RWPE2 (cell line): Measurements from ENCODE around the gene NRG3.

Experiments used
- ATAC-seq: fragments of 200-7000 bp; cut with Tn5 transposase; 3 replicates; pipeline ENCODE4 v1.9.1; 2021; ENCODE audit warnings: low read depth
- DNase-seq: peaks from one replicate; pipeline ENCODE4 v3.0.0-alpha.2; 2020; ENCODE audit warnings: low spot score
- H3K27ac ChIP-seq: fragments of 450-650 bp; 2 replicates; pipeline ENCODE4 v1.5.1; 2017; ENCODE audit warnings: mild to moderate bottlenecking; ENCODE audit not compliant: poor library complexity, severe bottlenecking
- H3K27me3 ChIP-seq: fragments of 250-450 bp; sonication (Bioruptor Pico); 2 replicates; pipeline ENCODE4 v1.5.1; 2021; ENCODE audit warnings: mild to moderate bottlenecking, moderate library complexity; ENCODE audit not compliant: insufficient read depth, poor library complexity, severe bottlenecking
- H3K36me3 ChIP-seq: fragments of 250-450 bp; sonication (Bioruptor Pico); 2 replicates; pipeline ENCODE4 v1.5.1; 2020; ENCODE audit warnings: low read depth, mild to moderate bottlenecking, moderate library complexity
- H3K4me1 ChIP-seq: fragments of 250-450 bp; sonication (Bioruptor Pico); 2 replicates; pipeline ENCODE4 v1.5.1; 2021; ENCODE audit warnings: mild to moderate bottlenecking, moderate library complexity; ENCODE audit not compliant: insufficient read depth, poor library complexity, severe bottlenecking
- H3K4me3 ChIP-seq: fragments of 250-450 bp; sonication (Bioruptor Pico); 2 replicates; pipeline ENCODE4 v1.5.1; 2021; ENCODE audit warnings: mild to moderate bottlenecking, moderate library complexity; ENCODE audit not compliant: severe bottlenecking
- H3K9me3 ChIP-seq: fragments of 250-450 bp; sonication (Bioruptor Pico); 2 replicates; pipeline ENCODE4 v1.5.1; 2021; ENCODE audit warnings: mild to moderate bottlenecking, moderate library complexity; ENCODE audit not compliant: severe bottlenecking
- TF ChIP-seq, protein P1 (sequence below): fragments of 450-650 bp; IDR thresholded peaks from one replicate; pipeline ENCODE4 v1.5.1; 2017; ENCODE audit warnings: mild to moderate bottlenecking, moderate library complexity; ENCODE audit not compliant: poor library complexity, severe bottlenecking

NRG3 gene

GRCh38 chr10:82308641-82309040 lies 433.6 kb downstream of the NRG3 start:
- H3K9me3 ChIP-seq = no peaks in the 10 kb centered on the region
- no peaks in the 10 kb centered on the region for H3K27me3 ChIP-seq
- H3K4me3 ChIP-seq = no peak overlapping the region
- TF ChIP-seq, protein P1, sequence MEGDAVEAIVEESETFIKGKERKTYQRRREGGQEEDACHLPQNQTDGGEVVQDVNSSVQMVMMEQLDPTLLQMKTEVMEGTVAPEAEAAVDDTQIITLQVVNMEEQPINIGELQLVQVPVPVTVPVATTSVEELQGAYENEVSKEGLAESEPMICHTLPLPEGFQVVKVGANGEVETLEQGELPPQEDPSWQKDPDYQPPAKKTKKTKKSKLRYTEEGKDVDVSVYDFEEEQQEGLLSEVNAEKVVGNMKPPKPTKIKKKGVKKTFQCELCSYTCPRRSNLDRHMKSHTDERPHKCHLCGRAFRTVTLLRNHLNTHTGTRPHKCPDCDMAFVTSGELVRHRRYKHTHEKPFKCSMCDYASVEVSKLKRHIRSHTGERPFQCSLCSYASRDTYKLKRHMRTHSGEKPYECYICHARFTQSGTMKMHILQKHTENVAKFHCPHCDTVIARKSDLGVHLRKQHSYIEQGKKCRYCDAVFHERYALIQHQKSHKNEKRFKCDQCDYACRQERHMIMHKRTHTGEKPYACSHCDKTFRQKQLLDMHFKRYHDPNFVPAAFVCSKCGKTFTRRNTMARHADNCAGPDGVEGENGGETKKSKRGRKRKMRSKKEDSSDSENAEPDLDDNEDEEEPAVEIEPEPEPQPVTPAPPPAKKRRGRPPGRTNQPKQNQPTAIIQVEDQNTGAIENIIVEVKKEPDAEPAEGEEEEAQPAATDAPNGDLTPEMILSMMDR = no peak
- DNase-seq (no peak), ATAC-seq (no peak)
- no peak overlapping the region for H3K27ac ChIP-seq
- H3K36me3 ChIP-seq = no peaks in the 10 kb centered on the region
- H3K4me1 ChIP-seq = no peaks in the 10 kb centered on the region

GRCh38 chr10:82310839-82311238 lies 435.8 kb downstream of the NRG3 start:
- DNase-seq = no peak
- Histone ChIP-seq H3K4me3 (no peak overlapping the region), H3K27ac (no peak overlapping the region)

GRCh38 chr10:82313401-82313800 lies 438.4 kb downstream of the NRG3 start:
- TF ChIP-seq, protein P1 = no peak
- no peaks in the 10 kb centered on the region for H3K36me3 ChIP-seq
- no peak overlapping the region for H3K27ac ChIP-seq
- ATAC-seq = no peak
- H3K9me3 ChIP-seq = no peaks in the 10 kb centered on the region
- DNase-seq = no peak
- H3K27me3 ChIP-seq = no peaks in the 10 kb centered on the region
- H3K4me1 ChIP-seq = no peaks in the 10 kb centered on the region
- H3K4me3 ChIP-seq = no peak overlapping the region

More at GRCh38 chr10:82310839-82311238, 435.8 kb downstream of the NRG3 start:
- H3K4me1 ChIP-seq = no peaks in the 10 kb centered on the region
- no peaks in the 10 kb centered on the region for H3K27me3 ChIP-seq
- H3K9me3 ChIP-seq = no peaks in the 10 kb centered on the region
- no peaks in the 10 kb centered on the region for H3K36me3 ChIP-seq
- no peak for ATAC-seq
- TF ChIP-seq, protein P1 = no peak

GRCh38 chr10:82318534-82318933 lies 443.5 kb downstream of the NRG3 start:
- ATAC-seq = no peak
- Histone ChIP-seq H3K4me3 (no peak overlapping the region), H3K36me3 (no peaks in the 10 kb centered on the region), H3K27ac (no peak overlapping the region), H3K27me3 (no peaks in the 10 kb centered on the region), H3K9me3 (no peaks in the 10 kb centered on the region), H3K4me1 (no peaks in the 10 kb centered on the region)
- no peak for DNase-seq
- TF ChIP-seq, protein P1 = no peak

- DNase-seq = no peak
- TF ChIP-seq, protein P1 = no peak
- Histone ChIP-seq H3K4me3 (no peak overlapping the region), H3K4me1 (no peaks in the 10 kb centered on the region), H3K9me3 (no peaks in the 10 kb centered on the region), H3K27me3 (no peaks in the 10 kb centered on the region), H3K27ac (no peak overlapping the region), H3K36me3 (no peaks in the 10 kb centered on the region)
- ATAC-seq = no peak
Measured at GRCh38 chr10:82319074-82319473, 444.1 kb downstream of the NRG3 start.
